Stimulated activated CD8-positive, alpha-beta memory T cell treated with anti-CD3 and anti-CD28 coated beads, Interleukin-2, amount 100 ng/mL, for 1 hour (primary cell): ENCODE data around the gene MIX23.
A peak's percentile ranks its signal among the peaks of the same experiment; 100 is the strongest.
"Not testable (repeated sequence)": the region's sequence is repeated elsewhere in the genome, so short reads cannot be mapped to it uniquely, and the experiment has no call there.

Experiments
- DNase-seq, 2 donors: peaks; one replicate each; pipeline ENCODE4 v3.0.0-alpha.2; 2020; ENCODE audit warnings: low read depth in 2 of 2

Gene MIX23

GRCh38 chr3:122392868-122393844 is 10.1 kb upstream of the MIX23 start:
- DNase-seq: no peak

GRCh38 chr3:122391681-122392446 is 8.8 kb upstream of the MIX23 start:
- DNase-seq: no peak

DNA sequence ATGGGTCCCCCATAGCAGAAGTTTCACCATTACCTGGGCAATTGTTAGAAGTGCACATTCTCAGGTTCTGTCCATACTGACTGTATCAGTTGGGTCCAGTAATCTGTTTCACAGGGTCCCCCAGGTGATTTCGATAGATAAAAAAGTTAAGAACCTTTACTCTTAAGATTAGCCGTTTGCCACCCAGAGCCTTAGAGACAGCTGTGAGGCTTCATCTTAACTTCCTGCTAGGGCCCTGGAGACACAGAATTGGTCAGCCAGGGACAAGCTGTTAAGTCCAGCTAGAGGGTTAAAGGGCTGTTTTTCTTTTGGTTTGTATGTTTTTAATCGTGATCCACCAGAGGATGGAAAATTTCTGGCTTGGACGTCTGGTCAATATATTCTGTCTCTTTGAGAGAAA is 7.6 kb upstream of the MIX23 start:
- no peak for DNase-seq

DNA sequence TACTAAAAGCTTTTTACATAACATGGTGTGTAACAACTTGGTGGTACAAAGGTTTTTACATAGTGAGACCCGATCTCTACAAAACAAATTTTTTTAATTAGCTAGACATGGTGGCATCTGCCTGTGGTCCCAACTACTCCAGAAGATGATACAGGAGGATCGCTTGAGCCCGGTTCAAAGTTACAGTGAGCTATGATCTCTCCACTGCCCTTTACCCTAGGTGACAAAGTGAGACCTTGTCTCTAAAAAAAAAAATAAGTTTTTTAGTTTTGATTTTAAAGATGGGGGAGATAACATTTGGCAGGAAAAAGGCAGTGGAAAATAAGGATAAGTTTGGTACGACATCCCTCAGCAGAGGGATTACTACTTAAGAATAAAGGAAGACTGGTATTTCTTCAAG is 6.9 kb upstream of the MIX23 start:
- no peak for DNase-seq

- DNase-seq: no peak
Measured at GRCh38 chr3:122389197-122389596, 6.2 kb upstream of the MIX23 start.

- no peak for DNase-seq
Measured at GRCh38 chr3:122387709-122388108, 4.7 kb upstream of the MIX23 start.

DNA sequence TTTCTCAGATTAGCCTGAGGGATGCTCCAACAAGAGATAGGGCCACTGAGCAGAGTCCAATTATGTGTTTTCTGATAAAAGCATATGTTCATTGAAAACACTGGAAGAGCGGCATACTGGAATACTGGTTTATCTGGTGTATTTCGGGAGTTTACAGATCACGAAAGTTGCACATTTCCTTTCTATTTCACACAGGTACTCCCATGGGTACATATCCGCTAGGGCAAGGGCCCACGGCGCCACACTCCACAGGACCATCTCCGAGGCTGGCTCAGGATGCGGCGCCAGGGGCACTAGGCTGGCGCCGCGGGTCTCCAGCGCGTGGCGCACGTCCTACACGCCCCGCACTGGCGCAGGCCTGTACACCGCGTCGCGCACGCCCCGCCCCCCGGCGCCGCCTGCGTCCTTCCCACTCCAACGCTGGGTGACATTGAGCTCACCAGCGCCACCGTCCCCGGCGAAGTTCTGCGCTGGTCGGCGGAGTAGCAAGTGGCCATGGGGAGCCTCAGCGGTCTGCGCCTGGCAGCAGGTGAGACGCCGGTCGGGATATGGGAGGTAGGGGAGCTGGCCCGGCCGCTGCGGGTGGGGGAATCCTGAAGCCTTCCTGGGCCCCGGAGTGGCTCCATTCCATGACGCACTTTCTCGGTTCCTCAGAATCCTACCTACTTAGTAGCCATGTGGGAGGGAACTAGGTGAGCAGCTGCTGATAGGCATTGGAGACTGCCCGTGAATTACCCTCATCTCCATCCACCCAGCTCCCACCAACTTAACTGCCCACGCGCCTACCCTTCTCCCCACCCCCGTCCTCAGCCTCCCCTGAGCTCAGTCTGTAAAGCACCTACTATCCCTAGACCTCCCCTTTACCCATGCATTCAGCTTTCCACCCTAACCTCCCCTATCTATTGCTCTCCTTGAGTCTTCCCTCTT is 1.0 kb upstream of the MIX23 start, which contains the start of gene FAM162A:
Gene FAM162A (plus strand): TSS at position 412 of the 927 bp plus-strand sequence. CDS start 84 bp downstream, at position 496.
- DNase-seq: peak; percentile 82 to 86

DNA sequence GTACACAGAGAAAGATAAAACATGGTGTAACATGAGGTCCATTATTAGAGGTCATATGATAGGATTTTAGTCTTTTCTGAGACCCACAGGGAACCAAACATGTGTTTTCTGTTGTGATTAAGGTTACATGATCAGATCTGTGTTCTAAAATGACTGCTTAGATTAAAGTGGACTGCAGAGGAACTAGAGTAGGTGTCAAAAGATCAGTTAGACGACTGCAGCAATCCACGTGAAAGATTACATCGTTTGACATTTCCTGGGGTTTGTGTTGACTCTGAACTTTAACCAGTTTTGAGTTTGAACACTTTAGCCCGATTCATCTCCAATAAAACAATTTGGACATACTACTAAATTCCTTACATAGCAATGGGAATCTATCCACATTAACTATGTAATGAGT is 5.1 kb downstream of the MIX23 start:
- no peak for DNase-seq

DNA sequence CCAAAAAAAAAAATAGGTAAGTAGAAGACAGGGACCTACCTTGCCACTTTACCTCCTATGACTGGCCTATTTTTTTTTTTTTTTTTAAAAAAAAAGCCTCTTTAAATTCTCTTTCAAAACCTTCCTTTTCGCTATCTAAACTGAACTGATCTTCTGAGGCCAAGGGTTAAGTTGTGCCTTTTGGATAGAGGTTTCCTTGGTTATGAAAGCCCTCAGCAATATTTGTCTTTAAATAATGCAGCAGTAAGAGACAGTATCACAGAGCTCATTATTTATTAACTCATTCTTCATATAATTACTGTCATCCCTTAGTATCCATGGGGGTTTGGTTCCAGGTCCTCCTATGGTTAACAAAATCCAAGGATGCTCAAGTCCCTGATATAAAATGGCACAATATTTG is 9.0 kb downstream of the MIX23 start:
- DNase-seq: no peak

- DNase-seq: no peak
Measured at GRCh38 chr3:122366379-122366749, 16.7 kb downstream of the MIX23 start.

DNA sequence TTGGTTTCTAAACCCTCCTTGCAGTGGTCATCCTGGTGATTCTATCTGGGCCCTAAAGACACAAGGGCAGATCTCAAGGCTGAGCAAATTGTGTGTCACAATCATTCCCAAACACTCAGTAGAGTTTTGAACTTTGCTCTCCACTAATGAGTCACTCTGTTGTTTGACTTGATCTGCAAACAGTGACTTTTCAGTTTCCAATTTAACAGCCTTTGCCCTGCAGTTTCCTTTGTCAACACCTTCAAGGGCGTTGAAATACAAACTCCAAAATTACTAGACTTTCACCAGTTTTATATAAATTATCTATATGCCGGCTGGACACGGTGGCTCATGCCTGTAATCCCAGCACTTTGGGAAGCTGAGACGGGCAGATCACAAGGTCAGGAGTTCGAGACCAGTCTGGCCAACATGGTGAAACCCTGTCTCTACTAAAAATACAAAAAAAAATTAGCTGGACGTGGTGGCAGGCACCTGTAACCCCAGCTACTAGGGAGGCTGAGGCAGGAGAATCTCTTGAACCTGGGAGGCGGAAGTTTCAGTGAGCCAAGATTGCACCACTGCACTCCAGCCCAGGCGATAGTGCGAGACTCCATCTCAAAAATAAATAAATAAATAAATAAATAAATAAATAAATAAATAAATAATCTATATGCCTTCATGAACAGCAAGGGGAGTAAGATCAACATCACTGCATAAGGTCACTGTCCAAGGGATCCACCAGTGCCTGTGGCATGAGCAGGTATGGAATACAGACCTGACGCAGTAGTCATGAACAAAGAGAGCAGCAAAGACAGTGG is 17.3 kb downstream of the MIX23 start:
- not testable (repeated sequence) for DNase-seq

- no peak for DNase-seq
Measured at GRCh38 chr3:122365073-122365472, 18.0 kb downstream of the MIX23 start.

DNA sequence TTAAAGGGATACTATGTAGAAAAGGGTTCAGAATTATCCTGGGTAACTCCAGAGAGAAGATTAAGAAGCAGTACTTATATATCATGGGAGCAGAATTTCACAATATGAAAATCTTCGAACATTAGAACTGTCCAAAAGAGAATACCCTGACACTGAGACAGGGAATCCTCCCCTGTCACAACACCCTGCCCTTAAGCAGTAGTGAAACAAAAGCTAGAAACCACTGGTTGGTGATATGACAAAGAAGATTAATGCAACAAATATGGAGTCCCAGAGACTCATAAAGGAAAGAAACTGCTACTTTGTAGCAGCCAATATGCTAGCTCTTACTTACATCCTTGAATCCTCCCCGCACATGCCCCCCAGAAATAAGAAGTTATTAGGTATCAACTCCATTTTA is 18.5 kb downstream of the MIX23 start:
- DNase-seq: no peak

DNA sequence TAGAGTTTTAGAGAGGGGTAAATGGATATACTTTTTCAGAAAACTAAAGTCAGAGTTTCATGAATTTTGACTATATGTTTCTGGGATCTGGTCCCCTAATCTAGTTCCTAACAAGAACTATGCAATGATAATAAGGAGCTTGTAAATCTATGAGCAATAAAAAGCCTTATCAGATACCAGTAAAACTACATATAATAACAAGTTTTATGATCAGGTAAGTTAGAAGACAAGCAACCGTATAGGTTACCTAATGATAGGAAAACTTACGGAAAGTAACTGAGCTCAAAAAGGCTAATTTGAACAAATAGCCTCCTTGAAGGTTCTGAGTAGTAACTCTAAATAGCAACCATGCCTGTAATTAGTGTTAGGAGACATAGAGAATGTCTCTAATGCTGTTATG is 21.0 kb downstream of the MIX23 start:
- DNase-seq: no peak

GRCh38 chr3:122358703-122359032 is 24.4 kb downstream of the MIX23 start:
- no peak for DNase-seq

DNA sequence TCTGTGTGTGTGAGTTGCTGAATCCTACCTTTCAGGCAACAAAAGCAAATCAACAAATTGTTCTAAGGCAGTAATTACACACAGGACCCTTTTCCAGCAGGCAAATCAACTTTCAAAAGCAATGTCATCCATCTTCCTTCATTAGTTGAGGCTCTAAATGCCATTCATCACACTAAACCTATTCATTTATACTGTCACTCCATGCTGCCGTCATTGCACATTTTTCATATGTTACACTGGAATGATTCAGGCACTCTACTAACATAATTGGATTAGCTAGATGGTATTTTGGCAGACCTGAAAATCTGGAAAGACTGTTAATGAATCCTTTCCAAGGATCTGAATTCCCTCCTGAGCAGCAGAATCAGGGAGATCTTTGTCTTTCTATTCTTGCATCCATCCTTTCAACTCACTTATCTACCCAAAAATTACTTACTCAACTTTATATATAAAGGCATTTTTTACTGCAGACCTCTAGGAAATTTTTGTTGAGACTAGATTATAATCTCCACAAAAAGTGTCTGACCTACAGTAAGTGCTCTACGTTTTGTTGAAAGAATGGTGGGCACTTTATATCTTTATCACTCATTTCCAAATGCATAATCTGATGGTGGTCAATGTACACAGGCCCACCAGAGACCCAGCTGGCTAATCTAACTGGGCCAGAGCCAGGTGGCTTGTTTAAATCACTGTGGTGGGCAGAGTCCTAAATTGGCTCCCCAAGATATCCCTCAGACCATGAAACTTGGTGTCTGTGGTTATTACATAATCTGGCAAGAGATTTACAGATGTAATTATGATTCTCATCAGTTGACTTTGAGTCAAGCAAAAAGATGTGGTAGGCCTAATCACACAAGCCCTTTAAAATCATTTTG is 25.0 kb downstream of the MIX23 start:
- DNase-seq: no peak

DNA sequence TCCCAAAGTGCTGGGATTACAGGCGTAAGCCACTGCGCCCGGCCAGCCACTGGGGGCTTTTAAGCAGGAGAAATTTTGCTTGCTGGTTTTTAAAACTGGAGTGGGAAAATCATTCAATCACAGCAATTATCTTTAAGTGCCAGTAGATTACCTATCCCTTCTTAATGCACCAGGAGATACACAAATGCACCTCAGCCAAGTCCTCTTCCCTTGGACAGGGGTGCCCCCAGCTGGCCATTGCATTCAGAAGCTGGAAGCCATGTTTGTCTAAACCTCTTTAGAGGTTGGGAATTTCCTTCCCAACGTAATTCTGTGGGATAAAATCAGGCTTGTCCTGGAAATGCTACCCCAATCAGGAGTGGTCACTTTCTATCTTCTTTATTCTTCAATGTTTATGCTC is 26.6 kb downstream of the MIX23 start:
- no peak for DNase-seq

DNA sequence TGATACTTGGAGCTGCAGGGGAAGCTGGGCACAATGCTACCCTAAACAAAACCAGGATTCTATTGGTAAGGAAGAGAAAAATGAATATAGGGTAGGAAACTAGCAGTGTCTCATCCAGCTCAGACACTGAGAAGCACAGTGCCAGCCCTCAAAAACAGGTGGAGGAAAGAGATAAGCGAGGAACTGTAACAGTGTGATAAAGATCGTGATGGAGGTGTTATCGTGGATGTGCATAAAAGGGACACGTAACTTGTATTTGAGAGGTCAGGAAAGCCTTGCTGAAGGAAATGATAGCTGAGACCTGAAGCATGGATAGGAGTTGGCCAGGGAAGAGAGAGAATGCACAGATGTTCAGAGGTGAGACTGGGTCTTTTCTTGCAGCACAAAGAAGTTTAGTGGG is 27.4 kb downstream of the MIX23 start:
- DNase-seq: no peak

GRCh38 chr3:122353893-122354401 is 29.1 kb downstream of the MIX23 start:
- no peak for DNase-seq

DNA sequence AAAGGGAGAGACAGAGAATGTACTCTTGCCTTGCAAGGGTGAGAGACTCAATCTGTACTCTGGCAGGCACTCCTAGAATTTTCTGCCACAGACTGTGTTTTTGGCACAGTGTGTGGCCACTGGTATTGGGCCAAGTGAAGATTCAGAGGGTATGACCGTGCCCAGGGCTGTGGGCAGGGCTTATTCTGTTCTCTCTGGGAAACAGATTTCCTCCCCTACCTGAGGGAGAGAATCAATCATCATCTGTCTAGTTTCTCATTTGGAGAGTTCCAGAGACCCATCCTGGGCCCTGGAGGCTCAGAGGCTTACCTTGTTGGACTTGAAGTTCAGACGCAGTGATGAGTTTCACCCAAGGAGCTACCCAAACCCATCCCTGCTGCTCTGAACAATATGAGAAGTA is 29.8 kb downstream of the MIX23 start:
- no peak for DNase-seq
